ENCODE results near the gene FGD3. TPM values are rescaled to one million over a fixed set of nuclear protein-coding genes. Genes with fewer than 3 reads are reported as not detected.
"Not testable (repeated sequence)": the region's sequence is repeated elsewhere in the genome, so short reads cannot be mapped to it uniquely, and the experiment has no call there.

FGD3 gene, protein sequence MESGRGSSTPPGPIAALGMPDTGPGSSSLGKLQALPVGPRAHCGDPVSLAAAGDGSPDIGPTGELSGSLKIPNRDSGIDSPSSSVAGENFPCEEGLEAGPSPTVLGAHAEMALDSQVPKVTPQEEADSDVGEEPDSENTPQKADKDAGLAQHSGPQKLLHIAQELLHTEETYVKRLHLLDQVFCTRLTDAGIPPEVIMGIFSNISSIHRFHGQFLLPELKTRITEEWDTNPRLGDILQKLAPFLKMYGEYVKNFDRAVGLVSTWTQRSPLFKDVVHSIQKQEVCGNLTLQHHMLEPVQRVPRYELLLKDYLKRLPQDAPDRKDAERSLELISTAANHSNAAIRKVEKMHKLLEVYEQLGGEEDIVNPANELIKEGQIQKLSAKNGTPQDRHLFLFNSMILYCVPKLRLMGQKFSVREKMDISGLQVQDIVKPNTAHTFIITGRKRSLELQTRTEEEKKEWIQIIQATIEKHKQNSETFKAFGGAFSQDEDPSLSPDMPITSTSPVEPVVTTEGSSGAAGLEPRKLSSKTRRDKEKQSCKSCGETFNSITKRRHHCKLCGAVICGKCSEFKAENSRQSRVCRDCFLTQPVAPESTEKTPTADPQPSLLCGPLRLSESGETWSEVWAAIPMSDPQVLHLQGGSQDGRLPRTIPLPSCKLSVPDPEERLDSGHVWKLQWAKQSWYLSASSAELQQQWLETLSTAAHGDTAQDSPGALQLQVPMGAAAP
- total RNA-seq (100 to 1,000 TPM; 142 to 160 TPM), total RNA-seq (277 to 329 reads per million in 2 donors)

- peak; percentile 83 for ATAC-seq
- Mint-ChIP-seq H3K36me3 (ENCODE audit: low read depth) (peaks cover 2% of the 10 kb centered on the region), H3K4me1 (peaks cover 40% of the 10 kb centered on the region), H3K27me3 (no peaks in the 10 kb centered on the region), H3K27ac (peak within 1 kb of the TSS; percentile 94), H3K4me3 (peak within 1 kb of the TSS; percentile 67)
- peak; percentile 33 to 44 (median 37) for DNase-seq
- no peaks in the 10 kb centered on the region for H3K9me3 ChIP-seq (ENCODE audit: control insufficient read depth, low read length, poor library complexity, severe bottlenecking)
These were observed at the start of gene FGD3 for GRCh38 chr9:92947268-92948037. TSS of gene FGD3 (plus strand) at chr9:92947523. CDS start at chr9:92976257, 28,734 bp downstream.

- peak overlapping the region; percentile 36 for H3K4me3 Mint-ChIP-seq
These were observed 42.2 kb upstream of the FGD3 start for GRCh38 chr9:92905137-92905536.

GRCh38 chr9:92911511-92912475 lies 35.5 kb upstream of the FGD3 start:
- Mint-ChIP-seq H3K27ac (no peak overlapping the region), H3K4me3 (no peak overlapping the region), H3K4me1 (peaks cover 12% of the 10 kb centered on the region), H3K27me3 (peaks cover 35% of the 10 kb centered on the region), H3K36me3 (ENCODE audit: low read depth) (peaks cover 4% of the 10 kb centered on the region)
- no peaks in the 10 kb centered on the region for H3K9me3 ChIP-seq (ENCODE audit: control insufficient read depth, low read length, poor library complexity, severe bottlenecking)
- DNase-seq, result no peak
- ATAC-seq, result no peak

More at GRCh38 chr9:92905137-92905536, 42.2 kb upstream of the FGD3 start:
- H3K4me1 Mint-ChIP-seq; DNase-seq; ATAC-seq; H3K9me3 ChIP-seq (ENCODE audit: control insufficient read depth, low read length, poor library complexity, severe bottlenecking); H3K36me3 Mint-ChIP-seq (ENCODE audit: low read depth); H3K27me3 Mint-ChIP-seq; H3K27ac Mint-ChIP-seq: not testable (repeated sequence)

GRCh38 chr9:92917176-92917800 lies 30.0 kb upstream of the FGD3 start:
- H3K4me3 Mint-ChIP-seq, result no peak overlapping the region
- H3K27ac Mint-ChIP-seq, result peak overlapping the region; percentile 63
- ATAC-seq (no peak), DNase-seq (no peak)
- H3K9me3 ChIP-seq (ENCODE audit: control insufficient read depth, low read length, poor library complexity, severe bottlenecking), result no peaks in the 10 kb centered on the region
- peaks cover 6% of the 10 kb centered on the region for H3K36me3 Mint-ChIP-seq (ENCODE audit: low read depth)
- H3K27me3 Mint-ChIP-seq, result peaks cover 20% of the 10 kb centered on the region
- peaks cover 21% of the 10 kb centered on the region for H3K4me1 Mint-ChIP-seq

- no peak for DNase-seq
- no peak overlapping the region for H3K4me3 Mint-ChIP-seq
- no peak overlapping the region for H3K27ac Mint-ChIP-seq
These were observed 26.9 kb upstream of the FGD3 start for GRCh38 chr9:92920437-92920836.

DNA sequence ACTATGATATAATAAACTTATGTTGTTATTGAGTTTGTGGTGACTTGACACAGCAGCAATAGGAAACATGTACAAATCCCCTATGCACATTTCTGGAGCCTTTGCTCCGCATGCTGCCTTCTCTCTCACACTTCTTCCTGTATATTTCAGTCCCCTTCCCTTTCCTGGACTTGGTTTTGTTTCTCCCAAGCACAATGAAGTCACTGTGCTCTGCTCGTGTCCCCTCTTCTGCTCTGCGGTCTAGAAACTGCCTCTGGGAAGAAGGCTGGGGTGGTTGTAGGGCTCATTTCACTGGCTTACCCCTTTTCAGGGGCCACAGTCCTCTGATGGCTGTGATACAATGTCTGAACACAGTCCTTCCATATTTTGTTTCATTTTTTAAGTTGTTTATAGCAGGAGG lies 15.7 kb upstream of the FGD3 start:
- DNase-seq (no peak), ATAC-seq (no peak)
- Mint-ChIP-seq H3K27me3 (peaks cover 8% of the 10 kb centered on the region), H3K27ac (no peak overlapping the region), H3K36me3 (ENCODE audit: low read depth) (peaks cover 3% of the 10 kb centered on the region), H3K4me3 (no peak overlapping the region), H3K4me1 (peaks cover 5% of the 10 kb centered on the region)
- no peaks in the 10 kb centered on the region for H3K9me3 ChIP-seq (ENCODE audit: control insufficient read depth, low read length, poor library complexity, severe bottlenecking)

More at GRCh38 chr9:92920437-92920836, 26.9 kb upstream of the FGD3 start:
- Mint-ChIP-seq H3K36me3 (ENCODE audit: low read depth) (peaks cover 6% of the 10 kb centered on the region), H3K27me3 (peaks cover 6% of the 10 kb centered on the region), H3K4me1 (peaks cover 19% of the 10 kb centered on the region)
- H3K9me3 ChIP-seq (ENCODE audit: control insufficient read depth, low read length, poor library complexity, severe bottlenecking), result no peaks in the 10 kb centered on the region
- ATAC-seq, result no peak

- Mint-ChIP-seq H3K36me3 (ENCODE audit: low read depth) (no peaks in the 10 kb centered on the region), H3K4me3 (no peak overlapping the region), H3K4me1 (no peaks in the 10 kb centered on the region), H3K27ac (peak overlapping the region; percentile 32), H3K27me3 (peaks cover 8% of the 10 kb centered on the region)
- no peaks in the 10 kb centered on the region for H3K9me3 ChIP-seq (ENCODE audit: control insufficient read depth, low read length, poor library complexity, severe bottlenecking)
- DNase-seq (no peak), ATAC-seq (no peak)
These were observed 13.0 kb upstream of the FGD3 start for GRCh38 chr9:92934321-92934720.

DNA sequence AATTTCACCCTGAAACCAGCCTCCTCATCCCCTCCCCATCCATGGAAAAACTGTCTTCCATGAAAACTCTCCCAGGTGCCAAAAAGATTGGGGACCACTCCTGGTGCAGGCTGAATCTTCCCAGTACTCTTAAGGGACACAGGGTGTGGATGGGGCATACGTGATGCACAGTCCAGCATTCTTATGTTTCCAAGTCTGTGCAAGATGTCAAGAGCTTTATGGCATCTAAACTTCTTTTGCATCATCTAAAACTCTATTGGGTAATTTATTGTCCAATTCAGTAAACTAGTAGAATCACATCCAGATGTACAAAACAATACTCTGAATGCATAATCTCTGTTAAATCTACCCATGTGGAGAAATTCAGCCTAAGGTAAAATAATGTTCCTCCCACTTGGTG lies 9.3 kb upstream of the FGD3 start:
- Mint-ChIP-seq H3K4me3 (no peak overlapping the region), H3K27ac (no peak overlapping the region), H3K36me3 (ENCODE audit: low read depth) (peaks cover 5% of the 10 kb centered on the region), H3K27me3 (peaks cover 8% of the 10 kb centered on the region), H3K4me1 (peaks cover 11% of the 10 kb centered on the region)
- no peaks in the 10 kb centered on the region for H3K9me3 ChIP-seq (ENCODE audit: control insufficient read depth, low read length, poor library complexity, severe bottlenecking)
- no peak for ATAC-seq
- DNase-seq, result no peak

- H3K36me3 Mint-ChIP-seq (ENCODE audit: low read depth), result peaks cover 7% of the 10 kb centered on the region
- ATAC-seq (no peak), DNase-seq (no peak)
- H3K4me3 Mint-ChIP-seq, result no peak overlapping the region
- H3K9me3 ChIP-seq (ENCODE audit: control insufficient read depth, low read length, poor library complexity, severe bottlenecking), result no peaks in the 10 kb centered on the region
- H3K4me1 Mint-ChIP-seq, result peaks cover 16% of the 10 kb centered on the region
- H3K27me3 Mint-ChIP-seq, result no peaks in the 10 kb centered on the region
- H3K27ac Mint-ChIP-seq, result no peak overlapping the region
These were observed 5.5 kb upstream of the FGD3 start for GRCh38 chr9:92941861-92942260.

- ATAC-seq (no peak), DNase-seq (no peak)
- H3K9me3 ChIP-seq (ENCODE audit: control insufficient read depth, low read length, poor library complexity, severe bottlenecking), result no peaks in the 10 kb centered on the region
- H3K4me1 Mint-ChIP-seq, result peaks cover 17% of the 10 kb centered on the region
- peaks cover 7% of the 10 kb centered on the region for H3K36me3 Mint-ChIP-seq (ENCODE audit: low read depth)
- no peak overlapping the region for H3K4me3 Mint-ChIP-seq
- H3K27ac Mint-ChIP-seq, result no peak overlapping the region
- no peaks in the 10 kb centered on the region for H3K27me3 Mint-ChIP-seq
These were observed 4.4 kb upstream of the FGD3 start for GRCh38 chr9:92942688-92943616.

DNA sequence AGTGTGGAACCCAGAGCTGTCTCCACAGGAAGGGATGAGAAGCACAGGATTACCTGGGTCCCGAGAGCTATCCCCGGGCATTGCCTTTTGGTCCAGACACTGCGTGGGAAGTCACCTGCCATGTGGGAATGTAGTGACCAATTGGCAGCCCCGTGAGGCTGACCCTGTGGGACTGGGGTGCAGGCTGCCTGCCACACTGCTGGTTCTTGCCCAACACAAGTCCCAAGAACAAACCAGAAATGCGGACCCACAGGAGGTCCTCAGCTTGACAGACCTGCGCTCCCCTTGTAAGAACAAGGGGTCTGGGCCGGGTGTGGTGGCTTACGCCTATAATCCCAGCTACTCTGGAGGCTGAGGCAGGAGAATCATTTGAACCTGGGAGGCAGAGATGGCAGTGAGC lies 2.4 kb upstream of the FGD3 start:
- H3K4me1 Mint-ChIP-seq, result peaks cover 29% of the 10 kb centered on the region
- H3K27ac Mint-ChIP-seq, result peak overlapping the region; percentile 81
- DNase-seq (no peak), ATAC-seq (no peak)
- no peaks in the 10 kb centered on the region for H3K27me3 Mint-ChIP-seq
- no peak overlapping the region for H3K4me3 Mint-ChIP-seq
- H3K36me3 Mint-ChIP-seq (ENCODE audit: low read depth), result peaks cover 6% of the 10 kb centered on the region
- no peaks in the 10 kb centered on the region for H3K9me3 ChIP-seq (ENCODE audit: control insufficient read depth, low read length, poor library complexity, severe bottlenecking)
